Osteoblast (primary cell): Measurements from ENCODE around the gene TSPAN5. TPM values are rescaled to one million over a fixed set of nuclear protein-coding genes. Genes with fewer than 3 reads are reported as not detected.

Source experiments
- DNase-seq: peaks from one replicate; pipeline ENCODE4 v3.0.0; 2011; ENCODE audit warnings: low spot score, mixed read lengths; ENCODE audit not compliant: insufficient read length; ENCODE audit errors: missing footprints
- H2AFZ ChIP-seq: 2 replicates; pipeline ENCODE4 v1.6.0; 2011; ENCODE audit warnings: mild to moderate bottlenecking, low read length
- H3K27ac ChIP-seq: 2 replicates; pipeline ENCODE4 v1.5.1; 2011; ENCODE audit warnings: mild to moderate bottlenecking, low read depth, low read length, moderate library complexity
- H3K27me3 ChIP-seq: 2 replicates; pipeline ENCODE4 v1.6.0; 2012; ENCODE audit warnings: mild to moderate bottlenecking, control low read depth, inconsistent platforms, low read length, moderate library complexity; ENCODE audit not compliant: insufficient read depth
- H3K36me3 ChIP-seq: 2 replicates; pipeline ENCODE4 v1.5.1; 2011; ENCODE audit warnings: mild to moderate bottlenecking, low read length, control low read depth, moderate library complexity; ENCODE audit not compliant: insufficient read depth
- H3K4me1 ChIP-seq: 2 replicates; pipeline ENCODE4 v1.5.1; 2011; ENCODE audit warnings: mild to moderate bottlenecking, low read length, control low read depth, moderate library complexity; ENCODE audit not compliant: insufficient read depth
- H3K4me2 ChIP-seq: 2 replicates; pipeline ENCODE4 v1.6.0; 2011; ENCODE audit warnings: mild to moderate bottlenecking, low read length; ENCODE audit not compliant: insufficient read depth
- H3K4me3 ChIP-seq: fragments of 200-600 bp; sonication (generic); 3 replicates; pipeline ENCODE4 v1.5.1; 2012; ENCODE audit warnings: mild to moderate bottlenecking, low read length, inconsistent platforms; ENCODE audit not compliant: insufficient read depth
- H3K79me2 ChIP-seq: 2 replicates; pipeline ENCODE4 v1.6.0; 2012; ENCODE audit warnings: mild to moderate bottlenecking, low read length, control low read depth, inconsistent platforms; ENCODE audit not compliant: insufficient read depth
- H3K9me3 ChIP-seq: 2 replicates; pipeline ENCODE4 v1.5.1; 2011; ENCODE audit warnings: low read depth, low read length, control low read depth
- H4K20me1 ChIP-seq: 2 replicates; pipeline ENCODE4 v1.6.0; 2012; ENCODE audit warnings: mild to moderate bottlenecking, low read length, control low read depth; ENCODE audit not compliant: insufficient read depth
- total RNA-seq: library from RNA; depleted of rRNA; stranded (reverse); fragments of >200 nt; gene quantifications from 2 replicates; pipeline ENCODE4 v1.2.3, GENCODE V29; 2012
- TF ChIP-seq, protein P1 (sequence below): IDR thresholded peaks from 2 replicates; pipeline ENCODE4 v1.5.1; 2011; ENCODE audit warnings: mild to moderate bottlenecking, low read depth, low read length, moderate library complexity; ENCODE audit errors: extremely low read depth

The TSPAN5 gene
- total RNA-seq, 1 donor = 36.9 TPM

DNA sequence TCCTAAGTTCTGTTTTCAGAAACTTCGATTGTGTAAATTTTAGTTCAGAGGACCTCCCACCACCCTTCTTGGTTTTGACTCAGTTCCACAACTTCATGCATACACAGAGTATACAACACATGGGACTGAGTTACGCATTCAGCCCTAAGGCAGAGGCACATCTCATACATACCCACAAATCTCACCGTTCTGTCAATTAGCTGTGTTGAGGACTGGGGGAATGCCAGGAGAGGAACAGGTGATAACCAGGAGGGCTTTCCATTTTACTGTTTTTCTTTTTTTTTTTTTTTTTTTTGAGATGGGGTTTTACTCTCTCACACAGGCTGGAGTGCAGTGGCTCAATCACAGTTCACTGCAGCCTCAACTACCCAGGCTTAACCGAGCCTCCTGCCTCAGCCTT is 150.2 kb downstream of the TSPAN5 start:
- Histone ChIP-seq H3K4me1 (peaks cover 17% of the 10 kb centered on the region), H3K4me3 (no peak overlapping the region), H3K36me3 (peaks cover 9% of the 10 kb centered on the region), H3K79me2 (peaks cover 73% of the 10 kb centered on the region), H3K9me3 (no peaks in the 10 kb centered on the region), H3K27me3 (no peaks in the 10 kb centered on the region), H3K4me2 (no peak overlapping the region), H4K20me1 (no peaks in the 10 kb centered on the region), H3K27ac (peak overlapping the region; percentile 25), H2AFZ (no peak overlapping the region)
- no peak for DNase-seq
- TF ChIP-seq, protein P1, sequence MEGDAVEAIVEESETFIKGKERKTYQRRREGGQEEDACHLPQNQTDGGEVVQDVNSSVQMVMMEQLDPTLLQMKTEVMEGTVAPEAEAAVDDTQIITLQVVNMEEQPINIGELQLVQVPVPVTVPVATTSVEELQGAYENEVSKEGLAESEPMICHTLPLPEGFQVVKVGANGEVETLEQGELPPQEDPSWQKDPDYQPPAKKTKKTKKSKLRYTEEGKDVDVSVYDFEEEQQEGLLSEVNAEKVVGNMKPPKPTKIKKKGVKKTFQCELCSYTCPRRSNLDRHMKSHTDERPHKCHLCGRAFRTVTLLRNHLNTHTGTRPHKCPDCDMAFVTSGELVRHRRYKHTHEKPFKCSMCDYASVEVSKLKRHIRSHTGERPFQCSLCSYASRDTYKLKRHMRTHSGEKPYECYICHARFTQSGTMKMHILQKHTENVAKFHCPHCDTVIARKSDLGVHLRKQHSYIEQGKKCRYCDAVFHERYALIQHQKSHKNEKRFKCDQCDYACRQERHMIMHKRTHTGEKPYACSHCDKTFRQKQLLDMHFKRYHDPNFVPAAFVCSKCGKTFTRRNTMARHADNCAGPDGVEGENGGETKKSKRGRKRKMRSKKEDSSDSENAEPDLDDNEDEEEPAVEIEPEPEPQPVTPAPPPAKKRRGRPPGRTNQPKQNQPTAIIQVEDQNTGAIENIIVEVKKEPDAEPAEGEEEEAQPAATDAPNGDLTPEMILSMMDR = no peak

DNA sequence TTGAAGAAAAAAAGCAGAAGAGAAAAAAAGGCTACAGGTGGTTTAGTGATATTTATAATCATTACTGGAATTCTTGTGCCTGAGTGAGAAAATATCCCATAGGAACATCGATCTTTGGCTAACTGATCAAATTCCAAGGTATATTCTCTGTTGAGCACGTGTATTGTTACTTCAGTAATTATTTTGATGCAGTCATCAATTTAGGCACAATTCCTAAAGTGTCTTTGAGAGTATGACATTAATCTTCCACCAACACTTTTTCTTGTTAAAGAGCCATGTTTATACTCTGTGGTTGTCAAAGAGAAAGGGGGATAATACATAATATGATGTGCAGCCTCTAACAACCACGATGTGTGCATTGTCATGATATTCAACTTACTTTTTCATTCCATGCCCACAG is 151.1 kb downstream of the TSPAN5 start:
- Histone ChIP-seq H3K79me2 (peaks cover 71% of the 10 kb centered on the region), H3K4me1 (peaks cover 17% of the 10 kb centered on the region), H3K27ac (no peak overlapping the region)

DNA sequence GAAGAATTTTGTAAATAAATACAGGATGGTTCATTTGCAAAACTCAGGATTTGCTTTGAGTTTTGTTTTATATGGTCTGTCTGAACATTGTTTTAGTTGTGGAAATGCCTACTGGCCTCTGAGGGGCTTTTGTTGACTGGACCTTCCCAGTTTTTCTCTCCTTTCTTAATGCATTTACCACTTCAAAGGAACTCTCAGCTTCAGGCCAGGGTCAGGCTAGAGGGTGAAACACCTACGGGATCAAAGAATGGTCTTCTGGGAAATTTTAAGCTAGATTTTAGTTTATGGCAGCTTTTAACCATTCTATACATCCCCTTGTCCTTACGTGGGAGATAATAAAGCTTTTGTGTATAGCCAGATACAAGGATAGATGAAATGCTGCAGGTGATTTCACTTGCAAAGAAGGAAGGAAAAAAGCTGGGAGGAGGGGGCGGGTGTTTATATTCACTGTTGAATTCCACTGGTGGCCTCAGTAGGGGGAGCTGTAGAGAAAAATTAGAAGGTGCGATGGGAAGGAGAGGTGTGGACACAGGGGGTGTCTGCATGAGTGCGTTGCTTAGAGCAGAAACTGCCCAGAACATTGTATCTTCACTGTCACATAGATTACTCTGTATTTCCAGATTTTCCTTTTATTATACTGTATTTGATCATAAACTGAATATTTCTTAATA is 151.8 kb downstream of the TSPAN5 start:
- no peaks in the 10 kb centered on the region for H4K20me1 ChIP-seq
- no peak overlapping the region for H3K27ac ChIP-seq
- TF ChIP-seq, protein P1 = peak; percentile 31
- peaks cover 17% of the 10 kb centered on the region for H3K4me1 ChIP-seq
- DNase-seq = no peak
- H3K4me3 ChIP-seq = no peak overlapping the region
- peaks cover 13% of the 10 kb centered on the region for H3K36me3 ChIP-seq
- H3K9me3 ChIP-seq = no peaks in the 10 kb centered on the region
- peaks cover 73% of the 10 kb centered on the region for H3K79me2 ChIP-seq
- H3K27me3 ChIP-seq = no peaks in the 10 kb centered on the region
- no peak overlapping the region for H3K4me2 ChIP-seq
- no peak overlapping the region for H2AFZ ChIP-seq

More for the DNA sequence above, 151.1 kb downstream of the TSPAN5 start:
- TF ChIP-seq, protein P1 = no peak
- Histone ChIP-seq H2AFZ (no peak overlapping the region), H3K36me3 (peaks cover 13% of the 10 kb centered on the region), H4K20me1 (no peaks in the 10 kb centered on the region), H3K4me2 (no peak overlapping the region), H3K9me3 (no peaks in the 10 kb centered on the region), H3K4me3 (no peak overlapping the region), H3K27me3 (no peaks in the 10 kb centered on the region)
- no peak for DNase-seq

DNA sequence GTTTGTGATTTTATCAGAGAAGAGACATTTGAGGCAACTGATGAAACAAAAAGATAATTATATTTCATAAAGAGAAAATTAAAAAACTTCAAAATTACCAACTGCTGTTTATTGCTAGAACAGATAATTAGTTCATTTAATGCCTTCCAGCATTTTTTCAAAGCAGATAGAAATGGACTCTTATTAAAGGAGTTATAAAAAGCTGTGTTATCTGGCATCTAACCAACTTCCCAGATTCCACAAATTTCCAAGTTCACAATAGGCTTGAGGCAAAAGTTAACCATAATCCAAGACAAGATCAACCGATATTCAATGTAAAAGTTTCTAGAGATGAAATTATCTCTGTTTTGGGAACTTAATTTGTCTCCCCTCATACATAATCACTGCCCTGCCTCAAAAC is 152.4 kb downstream of the TSPAN5 start:
- H4K20me1 ChIP-seq = no peaks in the 10 kb centered on the region
- no peaks in the 10 kb centered on the region for H3K27me3 ChIP-seq
- no peak overlapping the region for H3K4me2 ChIP-seq
- peaks cover 12% of the 10 kb centered on the region for H3K4me1 ChIP-seq
- H3K36me3 ChIP-seq = peaks cover 13% of the 10 kb centered on the region
- no peaks in the 10 kb centered on the region for H3K9me3 ChIP-seq
- TF ChIP-seq, protein P1 = no peak
- no peak for DNase-seq
- H3K4me3 ChIP-seq = no peak overlapping the region
- H2AFZ ChIP-seq = no peak overlapping the region
- H3K79me2 ChIP-seq = peaks cover 71% of the 10 kb centered on the region
- no peak overlapping the region for H3K27ac ChIP-seq
